Neural cell (in vitro differentiated cells): ENCODE data around the gene INTS7.

ENCODE experiments used
- EZH2 ChIP-seq: fragments of 200-600, 300-800 bp; shearing (Covaris generic), sonication (generic); IDR thresholded peaks from 2 replicates; pipeline ENCODE4 v1.6.1; 2014; ENCODE audit warnings: antibody characterized with exemption, low read length, borderline replicate concordance, mild to moderate bottlenecking; ENCODE audit not compliant: insufficient read depth, poor library complexity, severe bottlenecking
- MXI1 ChIP-seq: fragments of 450-650 bp; conservative IDR thresholded peaks from 2 replicates; pipeline ENCODE4 v1.6.1; 2014; ENCODE audit warnings: antibody characterized with exemption, mild to moderate bottlenecking; ENCODE audit not compliant: poor library complexity, severe bottlenecking
- POLR2AphosphoS5 ChIP-seq: IDR thresholded peaks from 2 replicates; pipeline ENCODE4 v1.6.1; 2012
- TF ChIP-seq, protein P1 (sequence below): fragments of 450-650 bp; IDR thresholded peaks from 2 replicates; pipeline ENCODE4 v1.5.1; 2014; ENCODE audit warnings: antibody characterized with exemption, mild to moderate bottlenecking, moderate library complexity; ENCODE audit not compliant: poor library complexity, severe bottlenecking

DNA sequence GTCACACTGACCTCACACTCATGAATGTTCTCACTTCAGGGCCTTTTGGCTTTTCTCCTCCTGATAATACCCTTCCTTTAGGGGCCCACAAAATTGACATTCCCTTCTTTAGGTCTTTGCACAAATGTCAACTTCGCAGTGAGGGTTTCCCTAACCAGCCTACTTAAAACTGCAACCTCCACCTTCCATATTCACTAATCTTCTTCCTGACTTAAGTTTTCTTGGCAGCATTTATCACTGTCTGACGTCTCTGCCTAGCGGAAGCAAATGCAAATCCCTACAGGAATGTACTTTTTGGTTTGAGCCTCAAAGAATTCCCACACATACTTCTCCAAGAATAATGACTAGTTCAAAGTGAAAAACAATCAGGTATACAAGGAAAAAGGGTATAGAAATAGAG is 32.8 kb downstream of the INTS7 start:
- no peak for TF ChIP-seq POLR2AphosphoS5
- TF ChIP-seq EZH2: no peak
- TF ChIP-seq, protein P1, sequence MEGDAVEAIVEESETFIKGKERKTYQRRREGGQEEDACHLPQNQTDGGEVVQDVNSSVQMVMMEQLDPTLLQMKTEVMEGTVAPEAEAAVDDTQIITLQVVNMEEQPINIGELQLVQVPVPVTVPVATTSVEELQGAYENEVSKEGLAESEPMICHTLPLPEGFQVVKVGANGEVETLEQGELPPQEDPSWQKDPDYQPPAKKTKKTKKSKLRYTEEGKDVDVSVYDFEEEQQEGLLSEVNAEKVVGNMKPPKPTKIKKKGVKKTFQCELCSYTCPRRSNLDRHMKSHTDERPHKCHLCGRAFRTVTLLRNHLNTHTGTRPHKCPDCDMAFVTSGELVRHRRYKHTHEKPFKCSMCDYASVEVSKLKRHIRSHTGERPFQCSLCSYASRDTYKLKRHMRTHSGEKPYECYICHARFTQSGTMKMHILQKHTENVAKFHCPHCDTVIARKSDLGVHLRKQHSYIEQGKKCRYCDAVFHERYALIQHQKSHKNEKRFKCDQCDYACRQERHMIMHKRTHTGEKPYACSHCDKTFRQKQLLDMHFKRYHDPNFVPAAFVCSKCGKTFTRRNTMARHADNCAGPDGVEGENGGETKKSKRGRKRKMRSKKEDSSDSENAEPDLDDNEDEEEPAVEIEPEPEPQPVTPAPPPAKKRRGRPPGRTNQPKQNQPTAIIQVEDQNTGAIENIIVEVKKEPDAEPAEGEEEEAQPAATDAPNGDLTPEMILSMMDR: no peak
- no peak for TF ChIP-seq MXI1
